Measurements from ENCODE around the gene PHC2. TPM values are rescaled to one million over a fixed set of nuclear protein-coding genes. Genes with fewer than 3 reads are reported as not detected.

PHC2 gene
- total RNA-seq, 1 donor from 2014 or later: 222 TPM

- H3K36me3 ChIP-seq: peaks cover 0 to 5% of the 10 kb centered on the region in 2 donors
- DNase-seq (ENCODE audit: low spot score in 2 of 2): no peak
- H3K4me1 ChIP-seq: peaks cover 0 to 8% of the 10 kb centered on the region in 2 donors
- no peaks in the 10 kb centered on the region for H3K9me3 ChIP-seq
- no peak for TF ChIP-seq CTCF (IDR thresholded peaks at IDR 0.05)
- no peaks in the 10 kb centered on the region for H3K27me3 ChIP-seq
- H3K4me3 ChIP-seq: no peak overlapping the region
- H3K27ac ChIP-seq: no peak overlapping the region
- intact Hi-C loops (cut with DNase I): no loop called here
Observed at GRCh38 chr1:33353531-33353930, 77.4 kb downstream of the PHC2 start.

DNA sequence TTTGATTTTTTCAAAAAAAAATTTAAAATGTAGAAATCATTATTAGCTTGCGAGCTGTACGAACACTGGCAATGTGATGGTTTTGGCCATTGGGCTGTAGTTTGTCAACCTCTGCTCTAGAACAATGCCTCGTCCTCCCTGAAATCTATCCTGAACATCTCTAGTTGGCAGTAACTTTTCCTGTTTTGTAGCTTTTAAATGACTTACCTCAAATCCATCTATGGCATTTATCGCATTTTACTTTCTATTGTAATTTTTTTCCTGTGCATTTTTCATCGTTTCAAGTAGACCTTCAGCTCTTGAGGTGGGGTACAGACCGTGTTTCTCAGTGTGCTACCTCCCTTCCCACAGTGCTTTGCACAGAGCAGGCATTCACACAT, 79.6 kb downstream of the PHC2 start:
- Histone ChIP-seq H3K27ac (no peak overlapping the region), H3K9me3 (no peaks in the 10 kb centered on the region), H3K36me3 (peaks cover 0 to 5% of the 10 kb centered on the region in 2 donors), H3K4me3 (no peak overlapping the region), H3K27me3 (no peaks in the 10 kb centered on the region), H3K4me1 (peaks cover 0 to 11% of the 10 kb centered on the region in 2 donors)
- no peak for TF ChIP-seq CTCF (IDR thresholded peaks at IDR 0.05)
- intact Hi-C loops (cut with DNase I): loop anchor here (2.0 kb wide), 1 partner anchor 80 kb away; the partner anchor contains the start of gene PHC2
- DNase-seq (ENCODE audit: low spot score in 2 of 2): no peak

GRCh38 chr1:33350611-33351280, 80.1 kb downstream of the PHC2 start:
- Histone ChIP-seq H3K27me3 (no peaks in the 10 kb centered on the region), H3K27ac (peak overlapping the region; percentile 81 to 85), H3K4me1 (peaks cover 0 to 16% of the 10 kb centered on the region in 2 donors), H3K4me3 (peak overlapping the region; percentile 69 to 71), H3K9me3 (no peaks in the 10 kb centered on the region), H3K36me3 (peaks cover 0 to 5% of the 10 kb centered on the region in 2 donors)
- TF ChIP-seq CTCF (IDR thresholded peaks at IDR 0.05): no peak
- DNase-seq (ENCODE audit: low spot score in 2 of 2): no peak
- intact Hi-C loops (cut with DNase I): loop anchor here (1.0 to 2.0 kb wide), 2 partner anchors 13 to 80 kb away; partner anchors contain the start of gene PHC2

GRCh38 chr1:33349778-33350610, 80.9 kb downstream of the PHC2 start:
- peak in 1 of 2 donors; percentile 93 for DNase-seq (ENCODE audit: low spot score in 2 of 2)
- TF ChIP-seq CTCF (IDR thresholded peaks at IDR 0.05): no peak
- H3K27me3 ChIP-seq: no peaks in the 10 kb centered on the region
- no peaks in the 10 kb centered on the region for H3K9me3 ChIP-seq
- H3K27ac ChIP-seq: peak overlapping the region; percentile 81 to 85
- peaks cover 0 to 4% of the 10 kb centered on the region in 2 donors for H3K36me3 ChIP-seq
- H3K4me1 ChIP-seq: peaks cover 6 to 23% of the 10 kb centered on the region in 2 donors
- peak overlapping the region; percentile 71 to 99 for H3K4me3 ChIP-seq
- intact Hi-C loops (cut with DNase I): loop anchor here (1.0 to 10.0 kb wide), 5 partner anchors 13 to 1395 kb away; partner anchors contain the start of genes PHC2, TRIM62 and ZSCAN20

GRCh38 chr1:33349081-33349759, 81.7 kb downstream of the PHC2 start:
- Histone ChIP-seq H3K36me3 (peaks cover 0 to 7% of the 10 kb centered on the region in 2 donors), H3K27me3 (no peaks in the 10 kb centered on the region), H3K9me3 (no peaks in the 10 kb centered on the region), H3K27ac (peak overlapping the region; percentile 91 to 100), H3K4me1 (peaks cover 12 to 31% of the 10 kb centered on the region in 2 donors), H3K4me3 (peak overlapping the region; percentile 87 to 99)
- DNase-seq (ENCODE audit: low spot score in 2 of 2): no peak
- intact Hi-C loops (cut with DNase I): loop anchor here (5.0 to 10.0 kb wide), 3 partner anchors 123 to 1394 kb away; partner anchors contain the start of genes TRIM62 and ZSCAN20
- TF ChIP-seq CTCF (IDR thresholded peaks at IDR 0.05): peak in 1 of 3 experiments; percentile 4

All from ascending aorta (tissue), 2 donors.